ENCODE measurements around the gene KLF13.

Gene KLF13

GRCh38 chr15:31326156-31326874, at the start of gene KLF13:
KLF13 (plus strand) TSS chr15:31326835; CDS start chr15:31327213, 378 bp downstream.
- H3K4me3 ChIP-seq (replicated peaks in 1 of 2; ENCODE audit: low read depth in 2 of 2, low read length in 2 of 2) = peak within 1 kb of the TSS; percentile 58 to 78
- peak; percentile 97 to 99 for DNase-seq (ENCODE audit: low read depth in 2 of 2)
- TF ChIP-seq, protein P1, sequence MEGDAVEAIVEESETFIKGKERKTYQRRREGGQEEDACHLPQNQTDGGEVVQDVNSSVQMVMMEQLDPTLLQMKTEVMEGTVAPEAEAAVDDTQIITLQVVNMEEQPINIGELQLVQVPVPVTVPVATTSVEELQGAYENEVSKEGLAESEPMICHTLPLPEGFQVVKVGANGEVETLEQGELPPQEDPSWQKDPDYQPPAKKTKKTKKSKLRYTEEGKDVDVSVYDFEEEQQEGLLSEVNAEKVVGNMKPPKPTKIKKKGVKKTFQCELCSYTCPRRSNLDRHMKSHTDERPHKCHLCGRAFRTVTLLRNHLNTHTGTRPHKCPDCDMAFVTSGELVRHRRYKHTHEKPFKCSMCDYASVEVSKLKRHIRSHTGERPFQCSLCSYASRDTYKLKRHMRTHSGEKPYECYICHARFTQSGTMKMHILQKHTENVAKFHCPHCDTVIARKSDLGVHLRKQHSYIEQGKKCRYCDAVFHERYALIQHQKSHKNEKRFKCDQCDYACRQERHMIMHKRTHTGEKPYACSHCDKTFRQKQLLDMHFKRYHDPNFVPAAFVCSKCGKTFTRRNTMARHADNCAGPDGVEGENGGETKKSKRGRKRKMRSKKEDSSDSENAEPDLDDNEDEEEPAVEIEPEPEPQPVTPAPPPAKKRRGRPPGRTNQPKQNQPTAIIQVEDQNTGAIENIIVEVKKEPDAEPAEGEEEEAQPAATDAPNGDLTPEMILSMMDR (IDR thresholded peaks at IDR 0.05; ENCODE audit: low read depth, low read length) = no peak

GRCh38 chr15:31277335-31278060, 49.1 kb upstream of the KLF13 start:
- H3K4me3 ChIP-seq (replicated peaks in 1 of 2; ENCODE audit: low read depth in 2 of 2, low read length in 2 of 2) = no peak overlapping the region
- TF ChIP-seq, protein P1 (IDR thresholded peaks at IDR 0.05; ENCODE audit: low read depth, low read length) = no peak
- DNase-seq (ENCODE audit: low read depth in 2 of 2) = no peak

- TF ChIP-seq, protein P1 (IDR thresholded peaks at IDR 0.05; ENCODE audit: low read depth, low read length) = no peak
- no peak for DNase-seq (ENCODE audit: low read depth in 2 of 2)
Measured at GRCh38 chr15:31278061-31278445, 48.6 kb upstream of the KLF13 start.

GRCh38 chr15:31278544-31279220, 48.0 kb upstream of the KLF13 start:
- H3K4me3 ChIP-seq (replicated peaks in 1 of 2; ENCODE audit: low read depth in 2 of 2, low read length in 2 of 2) = no peak overlapping the region
- TF ChIP-seq, protein P1 (IDR thresholded peaks at IDR 0.05; ENCODE audit: low read depth, low read length) = no peak
- no peak for DNase-seq (ENCODE audit: low read depth in 2 of 2)

More at GRCh38 chr15:31278061-31278445, 48.6 kb upstream of the KLF13 start:
- no peak overlapping the region for H3K4me3 ChIP-seq (replicated peaks in 1 of 2; ENCODE audit: low read depth in 2 of 2, low read length in 2 of 2)

DNA sequence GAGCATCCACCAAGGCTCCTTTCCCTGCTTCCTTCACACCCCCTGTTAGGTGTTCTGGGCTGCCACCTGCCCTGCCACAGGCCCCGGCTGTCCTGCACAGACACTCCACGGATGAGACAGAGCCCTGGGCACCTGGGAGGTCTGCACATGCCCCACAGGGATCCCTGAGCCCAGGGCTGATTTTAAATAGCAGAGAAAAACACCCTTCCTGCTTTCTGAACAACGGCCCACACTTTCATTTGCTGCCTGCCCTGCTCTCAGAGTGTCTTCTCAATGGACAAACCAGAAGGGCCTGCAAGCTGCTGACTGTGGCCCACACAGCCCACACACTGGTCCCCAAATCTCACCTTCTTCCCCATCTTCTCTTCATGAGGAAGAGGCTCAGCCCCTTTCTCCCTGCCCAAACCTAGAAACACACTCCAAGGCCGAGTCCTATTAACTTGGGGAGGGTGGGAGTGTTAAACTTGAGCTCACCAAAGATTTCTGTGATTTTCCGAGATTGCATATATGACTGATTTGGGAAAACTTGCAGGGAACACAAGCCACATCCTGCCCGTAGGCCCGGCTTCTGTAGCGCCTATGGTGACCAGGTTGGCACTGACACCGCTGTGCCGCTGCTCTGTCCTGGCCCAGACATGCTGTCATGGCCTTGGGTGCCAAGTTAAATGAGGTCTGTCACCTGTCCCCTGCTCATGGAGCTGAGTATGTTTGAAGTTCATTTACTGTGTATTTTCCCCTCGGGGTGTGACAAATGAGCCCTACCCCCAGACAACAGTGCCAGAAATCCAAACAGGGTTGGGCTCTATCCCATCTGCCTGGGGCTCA, 47.2 kb upstream of the KLF13 start:
- DNase-seq (ENCODE audit: low read depth in 2 of 2) = no peak
- no peak overlapping the region for H3K4me3 ChIP-seq (replicated peaks in 1 of 2; ENCODE audit: low read depth in 2 of 2, low read length in 2 of 2)
- TF ChIP-seq, protein P1 (IDR thresholded peaks at IDR 0.05; ENCODE audit: low read depth, low read length) = no peak
